H1 (cell line): ENCODE measurements around the gene NEURL1B. TPM values are rescaled to one million over a fixed set of nuclear protein-coding genes. Genes with fewer than 3 reads are reported as not detected.

Experiments used
- CTCF ChIA-PET: fragments of 300-600 bp; sonication (Branson Sonifier 250); formaldehyde crosslinking; loops from one replicate; lab custom pipeline; 2021; ENCODE audit not compliant: partially characterized antibody; lab: Charles Lee
- POLR2A ChIA-PET: fragments of 300-600 bp; sonication (Branson Sonifier 250); formaldehyde crosslinking; loops from one replicate; lab custom pipeline; 2021; ENCODE audit warnings: inconsistent platforms; ENCODE audit not compliant: partially characterized antibody; lab: Charles Lee
- DNase-seq, 2 experiments: peaks; one replicate each; pipeline versions ENCODE4 v3.0.0 to v3.0.0-alpha.2; 2010 to 2022; ENCODE audit warnings: low spot score in 2 of 2, low read depth in 1 of 2, mixed read lengths in 1 of 2
- FAIRE-seq: peaks from 2 replicates; lab custom pipeline; 2011; peaks lifted over from hg19 to GRCh38; lab: Jason Lieb, UNC
- H2AFZ ChIP-seq: 2 replicates; pipeline ENCODE4 v1.8.1; 2012; ENCODE audit warnings: low read length, inconsistent platforms
- H2AK5ac ChIP-seq: 2 replicates; pipeline ENCODE4 v1.6.1; 2013; ENCODE audit warnings: low read depth, low read length
- H2BK120ac ChIP-seq: replicated peaks from 2 replicates; pipeline ENCODE3; 2013; ENCODE audit warnings: low read depth, low read length, inconsistent platforms
- H2BK12ac ChIP-seq: 2 replicates; pipeline ENCODE4 v1.6.1; 2013; ENCODE audit warnings: low read depth, low read length
- H2BK15ac ChIP-seq: 2 replicates; pipeline ENCODE4 v1.6.1; 2013; ENCODE audit warnings: low read length
- H2BK20ac ChIP-seq: 2 replicates; pipeline ENCODE4 v1.6.1; 2013; ENCODE audit warnings: low read length
- H2BK5ac ChIP-seq: 2 replicates; pipeline ENCODE4 v1.6.1; 2013; ENCODE audit warnings: low read depth, low read length
- H3K14ac ChIP-seq: 2 replicates; pipeline ENCODE4 v1.6.1; 2013; ENCODE audit warnings: inconsistent platforms; ENCODE audit not compliant: insufficient read length
- H3K18ac ChIP-seq: 2 replicates; pipeline ENCODE4 v1.6.1; 2013; ENCODE audit warnings: low read length; ENCODE audit errors: extremely low read depth
- H3K23ac ChIP-seq: 2 replicates; pipeline ENCODE4 v1.6.1; 2013; ENCODE audit warnings: inconsistent platforms; ENCODE audit not compliant: insufficient read length
- H3K23me2 ChIP-seq: 2 replicates; pipeline ENCODE4 v1.6.1; 2013; ENCODE audit warnings: low read depth, low read length
- H3K27ac ChIP-seq: 2 replicates; pipeline ENCODE4 v1.6.1; 2011; ENCODE audit warnings: low read depth, low read length, inconsistent platforms
- H3K27me3 ChIP-seq, 4 experiments: replicated peaks in 1 of 4; 1 replicate in 1 of 4; 2 replicates in 3 of 4; pipeline versions ENCODE4 v1.6.1 to v1.8.1; 2011 to 2013; ENCODE audit warnings: low read length in 3 of 4, mild to moderate bottlenecking in 3 of 4, inconsistent platforms in 2 of 4, mixed read lengths in 2 of 4, moderate library complexity in 1 of 4; ENCODE audit not compliant: control insufficient read depth in 3 of 4, insufficient read depth in 3 of 4; ENCODE audit errors: extremely low read depth in 1 of 4
- H3K36me3 ChIP-seq, 4 experiments: 2 replicates each; pipeline versions ENCODE4 v1.6.1 to v1.8.1; 2011 to 2013; ENCODE audit warnings: mild to moderate bottlenecking in 4 of 4, low read length in 3 of 4, moderate library complexity in 2 of 4, control low read depth in 1 of 4, inconsistent platforms in 1 of 4; ENCODE audit not compliant: insufficient read depth in 4 of 4, control insufficient read depth in 2 of 4
- H3K4ac ChIP-seq: replicated peaks from 2 replicates; pipeline ENCODE3; 2013; ENCODE audit warnings: low read length, low read depth, mixed read lengths, inconsistent platforms; ENCODE audit not compliant: insufficient read length
- H3K4me1 ChIP-seq, 4 experiments: replicated peaks in 1 of 4; 1 replicate in 1 of 4; 2 replicates in 3 of 4; pipeline versions ENCODE4 v1.6.1 to v1.8.1; 2011 to 2013; ENCODE audit warnings: low read length in 3 of 4, inconsistent platforms in 2 of 4, mixed read lengths in 1 of 4; ENCODE audit not compliant: insufficient read depth in 4 of 4, control insufficient read depth in 3 of 4
- H3K4me2 ChIP-seq, 2 experiments: 2 replicates each; pipeline versions ENCODE4 v1.6.1 to v1.8.1; 2011 to 2013; ENCODE audit warnings: low read depth in 2 of 2, low read length in 2 of 2, control low read depth in 1 of 2, inconsistent platforms in 1 of 2, mild to moderate bottlenecking in 1 of 2; ENCODE audit not compliant: insufficient read depth in 1 of 2
- H3K4me3 ChIP-seq, 4 experiments: fragments of 200-600, 300-600 bp in 1 of 4; sonication (generic), shearing (Covaris generic), sonication (Bioruptor Twin) in 1 of 4; 2 replicates each; pipeline versions ENCODE4 v1.5.1 to v1.8.1; 2011 to 2016; ENCODE audit warnings: low read length in 4 of 4, low read depth in 3 of 4, control low read depth in 2 of 4, inconsistent platforms in 2 of 4, mild to moderate bottlenecking in 2 of 4, mixed read lengths in 1 of 4, moderate library complexity in 1 of 4; ENCODE audit not compliant: insufficient read depth in 2 of 4; ENCODE audit errors: extremely low read depth in 1 of 4
- H3K56ac ChIP-seq: replicated peaks from 2 replicates; pipeline ENCODE3; 2013; ENCODE audit warnings: low read depth, mild to moderate bottlenecking, mixed read lengths, low read length, inconsistent platforms; ENCODE audit not compliant: insufficient read length
- H3K79me1 ChIP-seq: 2 replicates; pipeline ENCODE4 v1.6.1; 2013; ENCODE audit warnings: low read depth, low read length, control low read depth
- H3K79me2 ChIP-seq, 2 experiments: 2 replicates each; pipeline versions ENCODE4 v1.6.1 to v1.8.1; 2012 to 2013; ENCODE audit warnings: low read length in 2 of 2, mild to moderate bottlenecking in 2 of 2, inconsistent platforms in 1 of 2; ENCODE audit not compliant: insufficient read depth in 2 of 2, control insufficient read depth in 1 of 2
- H3K9ac ChIP-seq, 4 experiments: replicated peaks in 1 of 4; 1 replicate in 1 of 4; 2 replicates in 3 of 4; pipeline versions ENCODE4 v1.6.1 to v1.8.1; 2011 to 2013; ENCODE audit warnings: low read depth in 3 of 4, low read length in 3 of 4, control low read depth in 2 of 4, mild to moderate bottlenecking in 2 of 4, moderate library complexity in 2 of 4, inconsistent platforms in 1 of 4; ENCODE audit errors: extremely low read depth in 1 of 4
- H3K9me3 ChIP-seq, 2 experiments: 2 replicates each; pipeline versions ENCODE4 v1.6.1 to v1.8.1; 2012 to 2013; ENCODE audit warnings: mild to moderate bottlenecking in 2 of 2, moderate library complexity in 2 of 2, control low read depth in 1 of 2, inconsistent platforms in 1 of 2, low read depth in 1 of 2, low read length in 1 of 2, mixed read lengths in 1 of 2; ENCODE audit not compliant: insufficient read depth in 2 of 2
- H4K20me1 ChIP-seq, 2 experiments: replicated peaks in 1 of 2; 2 replicates each; pipeline versions ENCODE3 to v1.8.1; 2011 to 2013; ENCODE audit warnings: inconsistent platforms in 2 of 2, low read length in 2 of 2, mild to moderate bottlenecking in 1 of 2; ENCODE audit not compliant: insufficient read depth in 2 of 2, control insufficient read depth in 1 of 2
- H4K5ac ChIP-seq: 2 replicates; pipeline ENCODE4 v1.6.1; 2013; ENCODE audit warnings: low read length, low read depth, mixed read lengths, inconsistent platforms; ENCODE audit not compliant: insufficient read length
- H4K8ac ChIP-seq: 2 replicates; pipeline ENCODE4 v1.8.0; 2013; ENCODE audit warnings: mild to moderate bottlenecking, moderate library complexity, low read length, inconsistent platforms; ENCODE audit not compliant: insufficient read depth; ENCODE audit errors: extremely low read depth
- H4K91ac ChIP-seq: replicated peaks from 2 replicates; pipeline ENCODE3; 2013; ENCODE audit warnings: low read length, mixed read lengths, inconsistent platforms; ENCODE audit not compliant: insufficient read length
- CHD2 ChIP-seq: IDR thresholded peaks from 2 replicates; pipeline ENCODE4 v1.6.1; 2012; ENCODE audit warnings: low read length, improper control_type of control experiment
- GABPA ChIP-seq: IDR thresholded peaks from 2 replicates; pipeline ENCODE4 v1.6.1; 2011; ENCODE audit warnings: mild to moderate bottlenecking, low read length, moderate library complexity, borderline replicate concordance; ENCODE audit not compliant: insufficient read depth
- GTF2F1 ChIP-seq: IDR thresholded peaks from 2 replicates; pipeline ENCODE4 v1.6.1; 2012; ENCODE audit warnings: low read depth, low read length, improper control_type of control experiment, borderline replicate concordance
- HDAC2 ChIP-seq, 2 experiments: fragments of 300-600 bp in 1 of 2; sonication (generic) in 1 of 2; IDR thresholded peaks; 2 replicates each; pipeline ENCODE4 v1.6.1; 2011 to 2012; ENCODE audit warnings: low read depth in 2 of 2, low read length in 2 of 2, mild to moderate bottlenecking in 2 of 2, moderate library complexity in 2 of 2, borderline replicate concordance in 1 of 2, inconsistent platforms in 1 of 2
- NANOG ChIP-seq: IDR thresholded peaks from 2 replicates; pipeline ENCODE4 v1.6.1; 2011; ENCODE audit warnings: low read length, low read depth, mild to moderate bottlenecking, inconsistent platforms; ENCODE audit not compliant: insufficient read depth, poor library complexity, severe bottlenecking
- PHF8 ChIP-seq: fragments of 200-600 bp; sonication (generic); conservative IDR thresholded peaks from 2 replicates; pipeline ENCODE4 v1.7.1; 2012; ENCODE audit warnings: low read depth, mild to moderate bottlenecking, inconsistent platforms, low read length, moderate library complexity
- POLR2A ChIP-seq, 2 experiments: IDR thresholded peaks; 1 replicate in 1 of 2; 2 replicates in 1 of 2; pipeline ENCODE4 v1.6.1; 2011; ENCODE audit warnings: low read depth in 2 of 2, low read length in 2 of 2, mild to moderate bottlenecking in 2 of 2; ENCODE audit errors: control extremely low read depth in 1 of 2
- SIRT6 ChIP-seq: IDR thresholded peaks from one replicate; pipeline ENCODE4 v1.7.1; 2012; ENCODE audit warnings: low read length, inconsistent platforms
- SP1 ChIP-seq: IDR thresholded peaks from 2 replicates; pipeline ENCODE4 v1.6.1; 2011; ENCODE audit warnings: low read depth, low read length
- TBP ChIP-seq: IDR thresholded peaks from 2 replicates; pipeline ENCODE4 v1.6.1; 2011; ENCODE audit warnings: low read depth, low read length, improper control_type of control experiment
- WGBS, 2 experiments: shearing (Covaris generic) in 1 of 2; methylation state at CpG; one replicate each; pipeline versions ENCODE4 v1.1.6 to v1.1.7; 2013 to 2015; ENCODE audit warnings: low lambda C conversion rate in 2 of 2, mixed read lengths in 2 of 2, inconsistent platforms in 1 of 2, low coverage in 1 of 2, missing lambda C conversion rate in 1 of 2; ENCODE audit not compliant: insufficient replicate concordance in 2 of 2, insufficient coverage in 1 of 2, insufficient read length in 1 of 2; ENCODE audit errors: extremely low coverage in 1 of 2, missing lambda C conversion rate in 1 of 2; 5-methylcytosine and 5-hydroxymethylcytosine counted together
- polyA plus RNA-seq, 7 experiments: library from polyadenylated mRNA; depleted of rRNA in 3 of 7; stranded (reverse) in 5 of 7; unstranded in 2 of 7; fragments of >200 nt in 5 of 7; fragments of 200-250 nt in 2 of 7; gene quantifications; 1 replicate in 5 of 7; 2 replicates in 1 of 7; 4 replicates in 1 of 7; pipeline versions ENCODE4 v1.2.1 to v1.2.3, GENCODE V29; 2011 to 2013; ENCODE audit warnings: missing spikeins in 2 of 7, mixed read lengths in 2 of 7
- total RNA-seq: library from RNA; stranded (reverse); fragmentation: NEBNext Ultra II Directional; extraction: Animal tissue kit (Norgen Biotek cat#: 25700); gene quantifications from 2 replicates; pipeline ENCODE4 v1.2.1, GENCODE V29; 2021

Gene NEURL1B
- total and polyA plus RNA-seq, 2 of the 8 experiments (the other 6 are each of a cell fraction or from before 2014, with no cell fraction given), result 3.3 to 6.1 TPM

GRCh38 chr5:172715421-172715780, 74.3 kb downstream of the NEURL1B start:
- Histone ChIP-seq H3K23me2 (peaks cover 8% of the 10 kb centered on the region; the same call in 1 of the 2 replicates), H3K14ac (no peak overlapping the region), H3K4ac (no peak overlapping the region), H3K27me3 (peaks cover 0 to 11% (median 8%) of the 10 kb centered on the region in 4 experiments; a peak in 4 of 7 replicates), H3K79me1 (no peaks in the 10 kb centered on the region), H3K79me2 (no peaks in the 10 kb centered on the region), H4K20me1 (peaks cover 2 to 8% of the 10 kb centered on the region in 2 experiments), H2BK20ac (no peak overlapping the region), H3K4me3 (no peak overlapping the region), H3K27ac (no peak overlapping the region), H2AK5ac (no peak overlapping the region), H3K36me3 (no peaks in the 10 kb centered on the region), H3K23ac (no peak overlapping the region), H3K4me1 (peaks cover 0 to 3% (median 2%) of the 10 kb centered on the region in 4 experiments; a peak in 2 of 7 replicates), H4K91ac (no peak overlapping the region), H3K18ac (no peak overlapping the region), H3K56ac (no peak overlapping the region), H3K9ac (no peak overlapping the region), H2BK15ac (no peak overlapping the region), H4K5ac (no peak overlapping the region), H3K4me2 (no peak overlapping the region), H2BK120ac (no peak overlapping the region), H4K8ac (no peak overlapping the region), H2BK5ac (no peak overlapping the region)
- CTCF ChIA-PET, result interaction anchor here (0.6 to 11.7 kb wide), 60 partner anchors 9 to 680 kb away, joined by 3 to 206 read pairs (median 6); partner anchors contain the start of gene DUSP1
- WGBS, 2 experiments, result 87% methylated on average over 6 of the region's 6 CpGs; no CpG with 5 or more reads in 1 of the 2 experiments
- FAIRE-seq, result no peak
- TF ChIP-seq HDAC2 (IDR thresholded peaks at IDR 0.05; ENCODE audit: borderline replicate concordance in 1 of 2, low read depth in 2 of 2, low read length in 2 of 2), result no peak
- TF ChIP-seq GABPA, result no peak
- no peak for TF ChIP-seq TBP
- no peak for TF ChIP-seq GTF2F1
- no peak for TF ChIP-seq SP1
- no peak for TF ChIP-seq CHD2
- TF ChIP-seq POLR2A (IDR thresholded peaks at IDR 0.05; ENCODE audit: control extremely low read depth in 1 of 2, low read depth in 2 of 2, low read length in 2 of 2), result no peak
- TF ChIP-seq NANOG, result no peak
- no peak for TF ChIP-seq SIRT6
- no peak for TF ChIP-seq PHF8
- TF ChIP-seq, all 59 proteins: peak for 0
- no peaks in the 10 kb centered on the region for H3K9me3 ChIP-seq
- no peak overlapping the region for H2AFZ ChIP-seq
- POLR2A ChIA-PET, result interaction anchor here (0.8 to 1.8 kb wide), 4 partner anchors 50 to 244 kb away, joined by 3 to 28 read pairs (median 4); partner anchors contain the start of genes DUSP1 and RPL26L1
- DNase-seq, result no peak
- 0 out of 2 replicates have a peak overlapping the region, but pooled peaks have one; percentile 17 for H2BK12ac ChIP-seq
